ENCODE data around the gene GRM7.

Gene GRM7

GRCh38 chr3:7421065-7421464 lies 560.1 kb downstream of the GRM7 start:
- DNase-seq = no peak

- DNase-seq = no peak
Measured at GRCh38 chr3:7423036-7423435, 562.1 kb downstream of the GRM7 start.

GRCh38 chr3:7423995-7424394 lies 563.1 kb downstream of the GRM7 start:
- no peak for DNase-seq

GRCh38 chr3:7428206-7428718 lies 567.3 kb downstream of the GRM7 start:
- no peak for DNase-seq

GRCh38 chr3:7432610-7433009 lies 571.7 kb downstream of the GRM7 start:
- DNase-seq = no peak

GRCh38 chr3:7433073-7433472 lies 572.2 kb downstream of the GRM7 start:
- no peak for DNase-seq

- peak; percentile 30 for DNase-seq
Measured at GRCh38 chr3:7436542-7436941, 575.6 kb downstream of the GRM7 start.

- no peak for DNase-seq
Measured at GRCh38 chr3:7437231-7437630, 576.3 kb downstream of the GRM7 start.

- DNase-seq = no peak
Measured at GRCh38 chr3:7439101-7439680, 578.3 kb downstream of the GRM7 start.

- no peak for DNase-seq
Measured at GRCh38 chr3:7444886-7445285, 584.0 kb downstream of the GRM7 start.

GRCh38 chr3:7445331-7445730 lies 584.4 kb downstream of the GRM7 start:
- DNase-seq = no peak

- DNase-seq = peak; percentile 81
Measured at GRCh38 chr3:7447197-7447769, 586.4 kb downstream of the GRM7 start.

- DNase-seq = no peak
Measured at GRCh38 chr3:7456386-7456785, 595.5 kb downstream of the GRM7 start.

- DNase-seq = peak; percentile 8
Measured at GRCh38 chr3:7461202-7461825, 600.4 kb downstream of the GRM7 start.

- no peak for DNase-seq
Measured at GRCh38 chr3:7469866-7470265, 609.0 kb downstream of the GRM7 start.

- no peak for DNase-seq
Measured at GRCh38 chr3:7484636-7485035, 623.7 kb downstream of the GRM7 start.

- DNase-seq = no peak
Measured at GRCh38 chr3:7487763-7488162, 626.8 kb downstream of the GRM7 start.

- DNase-seq = no peak
Measured at GRCh38 chr3:7489417-7489816, 628.5 kb downstream of the GRM7 start.

GRCh38 chr3:7498715-7499114 lies 637.8 kb downstream of the GRM7 start:
- DNase-seq = no peak

GRCh38 chr3:7503431-7503830 lies 642.5 kb downstream of the GRM7 start:
- no peak for DNase-seq

- DNase-seq = no peak
Measured at GRCh38 chr3:7504886-7505775, 644.2 kb downstream of the GRM7 start.

- DNase-seq = no peak
Measured at GRCh38 chr3:7506606-7507180, 645.8 kb downstream of the GRM7 start.

GRCh38 chr3:7508821-7509220 lies 647.9 kb downstream of the GRM7 start:
- DNase-seq = no peak

Measured in MV-4-11 (cell line).